IPS DF 19.7 (cell line): Measurements from ENCODE around the gene CST1.

Experiments used
- DNase-seq: peaks from one replicate; pipeline ENCODE4 v3.0.0-alpha.2; 2013; ENCODE audit warnings: low read depth, low spot score

The CST1 gene

DNA sequence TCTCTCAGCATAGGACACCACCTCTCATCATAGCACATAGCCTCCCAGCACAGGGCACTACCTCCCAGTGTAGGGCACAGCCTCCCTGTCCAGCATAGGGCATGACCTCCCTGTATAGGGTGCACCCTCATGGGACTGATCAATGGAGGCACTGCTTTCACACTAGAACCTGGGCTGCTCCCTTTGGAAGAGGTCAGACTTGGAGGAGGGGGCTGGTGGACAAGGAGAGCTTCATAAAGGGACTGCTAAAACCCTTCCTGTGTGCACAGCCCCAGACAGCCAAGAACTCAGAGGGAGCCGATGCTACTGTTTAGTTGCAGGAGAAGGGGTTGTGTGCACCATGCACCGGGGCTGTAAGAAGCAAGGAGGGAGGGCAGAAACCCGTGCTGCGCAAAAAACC, 40.0 kb downstream of the CST1 start:
- no peak for DNase-seq

DNA sequence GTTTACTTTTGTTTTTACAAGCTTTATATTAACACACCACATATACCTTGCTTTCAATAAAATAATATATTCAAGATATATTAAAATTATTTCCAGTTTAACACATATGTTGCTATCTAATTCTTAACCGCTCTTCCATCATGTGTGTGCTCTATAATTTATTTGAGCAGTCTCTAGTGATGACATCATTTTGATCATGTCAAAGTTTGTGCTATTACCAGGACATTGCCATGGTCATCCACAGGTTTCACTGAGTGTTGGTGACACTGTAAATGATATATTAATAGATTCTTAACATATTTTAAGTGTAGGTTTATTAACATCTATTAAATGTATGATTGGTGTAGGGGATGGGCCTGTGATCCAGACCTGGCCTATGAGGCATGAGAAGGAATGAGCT, 44.8 kb downstream of the CST1 start:
- DNase-seq = no peak

DNA sequence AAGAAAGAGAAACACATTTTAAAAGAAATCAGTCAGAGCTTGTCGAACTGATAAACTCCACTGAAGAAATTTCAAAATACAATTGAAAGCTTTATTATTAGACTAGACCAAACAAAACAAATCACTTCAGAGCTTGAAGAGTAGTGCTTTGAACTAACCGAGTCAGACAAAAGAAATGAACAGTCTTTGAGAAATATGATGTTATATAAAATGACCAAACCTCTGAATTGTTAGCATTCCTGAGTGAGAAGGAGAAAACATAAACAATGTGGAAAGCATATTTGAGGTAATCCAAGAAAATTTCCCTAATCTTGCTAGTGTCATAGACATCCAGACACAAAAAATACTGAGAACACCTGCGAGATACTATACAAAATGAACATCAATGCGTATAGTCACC, 48.7 kb downstream of the CST1 start:
- DNase-seq = no peak

DNA sequence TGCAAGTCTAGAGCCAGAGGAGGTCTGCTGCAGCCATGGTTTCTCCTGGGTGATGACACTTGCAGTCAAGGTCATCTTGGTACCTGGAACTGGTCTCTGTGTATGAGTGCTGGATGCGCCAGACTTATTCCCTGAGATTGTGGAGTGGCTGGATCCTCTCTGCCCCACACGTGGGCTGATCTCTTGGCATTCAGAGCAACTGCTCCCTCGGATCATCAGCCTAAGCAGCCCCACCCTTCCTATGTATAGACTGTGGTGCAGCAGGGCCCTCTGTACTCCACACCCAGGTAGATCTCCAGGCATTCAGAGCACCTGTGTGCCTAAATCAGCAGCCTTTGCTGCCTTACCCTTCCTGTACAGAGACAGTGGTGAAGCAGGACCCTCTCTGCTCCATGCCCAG, 49.8 kb downstream of the CST1 start:
- DNase-seq = no peak

DNA sequence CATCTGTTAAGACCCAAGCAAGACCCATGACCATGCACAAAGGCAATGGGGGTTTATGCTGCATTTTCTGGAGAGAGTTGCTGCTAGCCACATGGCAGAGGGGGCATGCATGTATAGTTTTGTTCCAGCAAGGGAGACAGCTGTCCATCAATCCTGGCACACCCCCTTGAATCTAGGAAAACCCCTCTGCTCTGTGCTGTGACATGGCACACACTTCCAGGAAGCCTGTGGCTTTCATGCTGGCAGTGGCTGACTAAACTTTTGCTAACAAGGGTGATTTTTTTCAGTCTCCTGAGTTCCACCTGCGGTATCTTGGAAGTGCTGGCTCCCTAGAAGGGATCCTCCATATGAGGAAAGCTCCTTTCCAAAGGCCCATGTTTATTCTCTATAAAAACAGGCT, 52.8 kb downstream of the CST1 start:
- no peak for DNase-seq
